IPS-18c (cell line): ENCODE data around the gene MYO3A.
A peak's percentile ranks its signal among the peaks of the same experiment; 100 is the strongest.

Experiments
- H3K4me3 ChIP-seq: 2 replicates; pipeline ENCODE4 v1.7.0; 2013; ENCODE audit warnings: low read depth, mild to moderate bottlenecking, low read length, moderate library complexity; ENCODE audit not compliant: insufficient read depth
- H3K9me3 ChIP-seq: one replicate; pipeline ENCODE4 v1.6.1; 2013; ENCODE audit warnings: mild to moderate bottlenecking, low read length, moderate library complexity; ENCODE audit not compliant: control insufficient read depth, insufficient read depth

MYO3A gene

GRCh38 chr10:26216585-26217395 is 282.8 kb downstream of the MYO3A start, which contains the start of gene GAD2:
TSS of gene GAD2 (plus strand) at chr10:26216774. CDS start at chr10:26216810, 36 bp downstream.
- Histone ChIP-seq H3K9me3 (no peaks in the 10 kb centered on the region), H3K4me3 (peak within 1 kb of the TSS; percentile 70)

GRCh38 chr10:26217396-26218086 is 283.5 kb downstream of the MYO3A start:
- Histone ChIP-seq H3K4me3 (peak overlapping the region; percentile 70), H3K9me3 (no peaks in the 10 kb centered on the region)

- no peak overlapping the region for H3K4me3 ChIP-seq
- H3K9me3 ChIP-seq, result no peaks in the 10 kb centered on the region
These were observed 285.6 kb downstream of the MYO3A start for GRCh38 chr10:26219676-26220075.

GRCh38 chr10:26220901-26221300 is 286.9 kb downstream of the MYO3A start:
- Histone ChIP-seq H3K9me3 (no peaks in the 10 kb centered on the region), H3K4me3 (no peak overlapping the region)

- Histone ChIP-seq H3K9me3 (no peaks in the 10 kb centered on the region), H3K4me3 (no peak overlapping the region)
These were observed 287.5 kb downstream of the MYO3A start for GRCh38 chr10:26221541-26221940.

DNA sequence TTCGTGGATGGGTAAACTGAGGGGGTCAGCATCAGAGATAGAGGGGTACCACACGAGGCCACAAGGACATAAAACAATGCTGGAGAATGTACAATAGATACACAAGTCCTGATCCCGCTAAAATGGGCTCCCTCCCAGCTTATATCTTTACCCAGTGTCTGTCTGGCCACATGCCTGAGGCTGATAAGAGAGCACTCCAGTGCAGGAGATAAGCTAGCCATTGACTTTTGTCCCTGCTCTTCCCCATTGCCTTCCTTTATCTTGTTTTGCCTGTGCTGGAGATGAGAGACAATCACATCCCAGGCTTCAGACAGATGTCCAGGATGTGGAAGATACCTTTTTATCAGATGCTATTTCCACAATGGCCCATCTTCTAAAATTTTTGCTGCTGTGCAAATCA is 288.5 kb downstream of the MYO3A start:
- no peaks in the 10 kb centered on the region for H3K9me3 ChIP-seq
- no peak overlapping the region for H3K4me3 ChIP-seq

DNA sequence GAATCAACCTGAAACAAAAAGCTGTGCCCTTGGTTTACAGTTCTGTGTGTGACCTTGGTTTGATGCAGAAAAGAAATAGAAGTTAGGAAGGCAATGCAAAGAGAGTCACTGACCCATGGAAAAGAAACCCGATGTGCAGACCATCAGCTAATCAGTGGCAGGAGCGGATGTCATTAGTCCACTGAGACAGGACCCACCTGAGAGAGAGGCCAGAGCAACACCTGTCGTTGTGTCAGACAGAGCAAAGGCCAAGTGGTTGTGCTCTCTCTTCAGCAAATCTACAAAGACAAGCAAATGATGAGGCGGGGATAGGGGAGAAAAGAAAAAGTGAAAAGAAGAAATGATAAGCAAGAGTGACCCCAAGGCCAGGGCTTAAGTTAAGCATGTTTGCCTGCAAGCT is 291.3 kb downstream of the MYO3A start:
- Histone ChIP-seq H3K4me3 (no peak overlapping the region), H3K9me3 (no peaks in the 10 kb centered on the region)

DNA sequence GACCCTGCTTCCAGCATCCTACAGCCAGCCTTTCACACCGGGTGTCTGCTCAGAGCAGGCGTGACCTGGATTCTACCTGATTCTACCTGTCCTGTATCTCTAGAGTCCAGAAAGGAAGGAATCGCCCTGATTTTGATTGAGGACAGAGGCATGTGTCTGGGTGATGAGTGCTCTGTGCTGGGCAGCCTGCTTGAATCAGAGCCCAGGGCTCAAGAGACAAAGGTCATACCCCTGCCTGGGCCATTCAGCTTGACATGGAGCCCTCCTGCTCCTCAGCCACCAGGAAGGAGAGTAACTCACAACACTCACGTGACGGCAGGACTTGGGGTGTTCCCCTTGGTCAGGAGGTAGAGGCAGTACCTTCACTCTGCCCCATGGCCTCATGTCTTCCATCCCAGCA is 293.8 kb downstream of the MYO3A start:
- Histone ChIP-seq H3K4me3 (no peak overlapping the region), H3K9me3 (no peaks in the 10 kb centered on the region)

DNA sequence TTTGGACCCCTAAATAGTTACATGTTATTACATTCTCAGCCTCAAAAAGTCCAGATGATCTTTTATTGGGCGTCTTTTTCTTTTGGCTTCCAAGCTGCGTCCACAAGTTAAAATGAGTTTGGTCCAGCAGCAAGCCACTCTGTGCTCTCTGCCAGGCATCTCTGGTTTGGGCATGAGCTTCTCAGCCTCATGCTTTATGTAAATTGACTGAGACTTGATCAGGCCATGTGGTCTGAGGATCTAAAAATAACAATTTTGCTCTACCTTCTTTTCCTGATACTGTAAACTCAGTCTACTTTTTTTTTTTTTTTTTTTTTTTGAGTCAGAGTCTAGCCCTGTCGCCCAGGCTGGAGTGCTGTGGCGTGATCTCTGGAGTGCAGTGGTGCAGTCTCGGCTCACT is 298.1 kb downstream of the MYO3A start:
- H3K9me3 ChIP-seq, result no peaks in the 10 kb centered on the region
- no peak overlapping the region for H3K4me3 ChIP-seq

DNA sequence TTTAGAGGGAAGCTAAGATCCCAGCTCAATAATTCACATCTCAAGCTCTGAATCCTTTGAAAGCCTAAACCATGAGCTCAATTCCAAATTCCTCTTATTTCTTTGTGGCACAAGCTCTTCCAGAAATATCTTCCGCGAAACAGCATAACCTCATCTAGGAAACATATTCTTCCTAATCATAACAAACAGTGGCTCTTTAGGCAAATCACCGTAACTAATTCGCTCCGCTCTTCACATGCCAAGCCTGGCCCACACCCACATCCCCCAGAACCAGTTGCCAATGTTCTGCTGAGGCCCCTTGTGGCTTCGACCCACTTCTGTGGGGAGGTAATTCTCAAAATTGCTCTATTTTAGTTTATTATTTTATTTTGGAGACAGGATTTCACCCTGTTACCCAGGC is 301.7 kb downstream of the MYO3A start:
- no peaks in the 10 kb centered on the region for H3K9me3 ChIP-seq
- no peak overlapping the region for H3K4me3 ChIP-seq

DNA sequence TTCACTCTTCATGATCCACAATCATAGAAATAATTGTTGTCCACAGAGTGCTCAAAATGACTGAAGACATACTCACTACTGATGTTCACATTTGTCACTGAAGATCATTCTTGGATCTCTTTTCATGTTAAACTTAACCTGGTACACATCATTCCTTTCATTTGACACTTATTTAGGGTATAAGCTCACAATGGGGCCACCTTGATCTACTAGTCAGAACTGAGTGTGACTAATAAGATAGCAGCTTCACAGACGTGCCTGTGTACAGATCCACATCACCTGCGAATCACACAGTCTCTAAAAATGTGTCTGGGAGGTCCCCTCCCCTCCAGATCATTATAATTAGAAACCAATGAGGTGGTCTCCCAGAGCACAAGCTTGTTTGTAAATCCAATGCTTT is 304.3 kb downstream of the MYO3A start:
- Histone ChIP-seq H3K4me3 (no peak overlapping the region), H3K9me3 (no peaks in the 10 kb centered on the region)

DNA sequence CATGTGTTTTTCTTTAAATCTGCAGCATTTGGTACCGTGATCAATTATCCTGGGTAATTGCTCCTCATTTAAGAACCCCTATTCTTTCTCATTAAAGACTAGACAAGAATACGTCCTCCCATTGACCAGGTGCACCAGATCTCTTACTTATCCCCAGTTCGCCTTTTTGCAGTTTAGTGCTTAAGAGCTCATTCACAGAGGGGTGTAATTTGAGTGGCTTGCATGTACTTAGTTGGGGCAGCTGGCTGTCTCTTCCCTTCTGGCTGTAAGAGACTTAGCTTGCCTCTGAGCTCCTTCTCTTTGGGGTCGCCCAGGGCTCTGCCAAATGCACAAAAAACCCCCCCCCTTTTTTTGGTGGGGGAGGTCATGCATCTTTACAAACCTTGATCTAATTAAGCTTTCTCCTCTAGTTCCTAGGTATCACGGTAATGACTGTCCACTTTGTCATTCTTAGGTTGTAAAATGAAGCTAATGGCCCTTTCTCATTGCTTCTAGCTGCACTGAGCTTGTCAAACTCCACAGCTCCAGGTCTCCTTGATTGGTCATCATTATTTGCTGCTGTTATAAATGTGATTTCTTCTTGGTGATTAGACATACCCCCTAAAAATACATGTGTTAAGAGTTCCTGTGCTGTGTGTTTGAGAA is 308.8 kb downstream of the MYO3A start:
- no peak overlapping the region for H3K4me3 ChIP-seq
- no peaks in the 10 kb centered on the region for H3K9me3 ChIP-seq

DNA sequence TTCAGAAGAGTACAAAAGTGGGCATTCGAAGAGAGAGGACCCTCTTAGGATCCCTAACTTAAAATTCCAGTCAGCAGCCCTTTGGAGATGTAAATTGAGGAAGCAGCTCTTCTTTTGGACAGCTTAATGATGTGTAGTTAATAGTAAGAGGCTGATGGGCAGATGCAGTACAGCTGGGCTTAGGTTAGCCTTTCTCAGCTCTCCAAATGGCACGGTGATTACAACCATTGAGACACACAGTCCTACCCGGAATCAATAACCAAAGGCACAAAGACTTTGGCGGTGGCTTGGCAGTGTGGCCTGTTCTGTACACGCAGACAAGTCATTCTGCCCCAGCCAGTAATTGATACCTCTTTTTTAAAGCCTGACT is 309.3 kb downstream of the MYO3A start:
- no peak overlapping the region for H3K4me3 ChIP-seq
- H3K9me3 ChIP-seq, result no peaks in the 10 kb centered on the region

- H3K4me3 ChIP-seq, result no peak overlapping the region
- H3K9me3 ChIP-seq, result no peaks in the 10 kb centered on the region
These were observed 315.7 kb downstream of the MYO3A start for GRCh38 chr10:26249681-26250080.

DNA sequence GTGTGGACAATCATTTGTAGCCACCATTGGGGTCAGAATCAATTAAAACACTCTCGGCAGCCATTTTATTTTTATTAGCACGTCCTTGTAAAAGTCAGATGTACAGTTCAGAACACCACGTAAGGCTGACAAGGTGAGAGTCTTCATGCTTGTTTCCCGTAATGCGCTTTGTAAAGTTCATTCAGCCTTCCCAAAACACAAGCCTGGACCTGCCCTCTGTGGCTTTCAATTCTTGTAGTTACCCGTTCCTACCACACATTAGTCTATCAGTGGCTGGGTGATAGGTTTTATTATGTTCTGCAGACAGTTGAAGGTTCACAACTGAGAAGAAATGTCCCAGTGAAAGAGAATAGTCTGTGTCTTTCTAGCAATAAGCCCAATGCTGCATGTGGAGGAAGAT is 317.9 kb downstream of the MYO3A start:
- no peaks in the 10 kb centered on the region for H3K9me3 ChIP-seq
- no peak overlapping the region for H3K4me3 ChIP-seq

- H3K4me3 ChIP-seq, result no peak overlapping the region
- H3K9me3 ChIP-seq, result no peaks in the 10 kb centered on the region
These were observed 320.6 kb downstream of the MYO3A start for GRCh38 chr10:26254616-26255015.

GRCh38 chr10:26259341-26259740 is 325.3 kb downstream of the MYO3A start:
- no peak overlapping the region for H3K4me3 ChIP-seq
- no peaks in the 10 kb centered on the region for H3K9me3 ChIP-seq
